Activated T-helper 2 cell treated with anti-CD3 and anti-CD28 coated beads, Interferon-gamma antibody, Interleukin-2, Interleukin-4, amounts not matched to agents 10 μg/mL and 5 μg/mL and 100 μg/mL, durations not matched to agents 14 hours and 24 hours and 36 hours (primary cell): Measurements from ENCODE around the gene UNK. TPM values are rescaled to one million over a fixed set of nuclear protein-coding genes. Genes with fewer than 3 reads are reported as not detected.
A peak's percentile ranks its signal among the peaks of the same experiment; 100 is the strongest.

ENCODE experiments used
- DNase-seq: peaks from one replicate; pipeline ENCODE4 v3.0.0; 2021; ENCODE audit warnings: low spot score
- H3K27ac Mint-ChIP-seq: one replicate; pipeline ENCODE4 v1.8.0; 2021; ENCODE audit warnings: mixed read lengths
- H3K27me3 Mint-ChIP-seq: one replicate; pipeline ENCODE4 v1.8.0; 2021; ENCODE audit warnings: low read depth, mixed read lengths
- H3K36me3 Mint-ChIP-seq: one replicate; pipeline ENCODE4 v1.8.0; 2021; ENCODE audit warnings: low read depth, mixed read lengths
- H3K4me1 Mint-ChIP-seq: one replicate; pipeline ENCODE4 v1.8.0; 2021; ENCODE audit warnings: low read depth, mixed read lengths
- H3K4me3 Mint-ChIP-seq: one replicate; pipeline ENCODE4 v1.8.0; 2021; ENCODE audit warnings: low read depth, mild to moderate bottlenecking, moderate library complexity, mixed read lengths
- H3K9me3 Mint-ChIP-seq: one replicate; pipeline ENCODE4 v1.8.0; 2021; ENCODE audit warnings: mixed read lengths
- intact Hi-C: fragments of 100-400 bp; cut with micrococcal nuclease; formaldehyde crosslinking; loops from one replicate; pipeline ENCODE4 v1.15.1; 2023
- total RNA-seq: library from RNA; stranded (reverse); gene quantifications from 2 replicates; pipeline ENCODE4 v1.2.3, GENCODE V29; 2022

The UNK gene
- total RNA-seq, 1 donor from 2014 or later: 26.8 TPM

- Mint-ChIP-seq H3K27me3 (no peaks in the 10 kb centered on the region), H3K36me3 (peaks cover 45% of the 10 kb centered on the region), H3K27ac (peak within 1 kb of the TSS; percentile 97), H3K4me3 (peak within 1 kb of the TSS; percentile 95), H3K4me1 (peaks cover 10% of the 10 kb centered on the region), H3K9me3 (no peaks in the 10 kb centered on the region)
- peak; percentile 60 for DNase-seq
- intact Hi-C loops: loop anchor here (1.0 kb wide), 1 partner anchor 11 kb away; the partner anchor contains the start of gene WBP2
These were observed 59.2 kb downstream of the UNK start, which contains the start of gene UNC13D for GRCh38 chr17:75843577-75844529. UNC13D (minus strand) TSS chr17:75844404; CDS start chr17:75844337, 67 bp downstream.

- H3K27me3 Mint-ChIP-seq: no peaks in the 10 kb centered on the region
- H3K4me1 Mint-ChIP-seq: peaks cover 10% of the 10 kb centered on the region
- no peaks in the 10 kb centered on the region for H3K9me3 Mint-ChIP-seq
- peaks cover 46% of the 10 kb centered on the region for H3K36me3 Mint-ChIP-seq
- DNase-seq: no peak
- peak overlapping the region; percentile 97 for H3K27ac Mint-ChIP-seq
- peak overlapping the region; percentile 95 for H3K4me3 Mint-ChIP-seq
- intact Hi-C loops: loop anchor here (1.0 kb wide), 1 partner anchor 11 kb away; the partner anchor contains the start of gene WBP2
These were observed 60.0 kb downstream of the UNK start for GRCh38 chr17:75844530-75845057.

GRCh38 chr17:75845058-75845711 is 60.6 kb downstream of the UNK start:
- DNase-seq: peak; percentile 53
- intact Hi-C loops: no loop called here
- no peaks in the 10 kb centered on the region for H3K9me3 Mint-ChIP-seq

GRCh38 chr17:75845933-75846691 is 61.5 kb downstream of the UNK start:
- peak overlapping the region; percentile 67 for H3K27ac Mint-ChIP-seq
- DNase-seq: no peak
- intact Hi-C loops: no loop called here
- H3K4me3 Mint-ChIP-seq: peak overlapping the region; percentile 55
- peaks cover 10% of the 10 kb centered on the region for H3K4me1 Mint-ChIP-seq
- H3K27me3 Mint-ChIP-seq: no peaks in the 10 kb centered on the region
- H3K9me3 Mint-ChIP-seq: no peaks in the 10 kb centered on the region
- peaks cover 45% of the 10 kb centered on the region for H3K36me3 Mint-ChIP-seq

More at GRCh38 chr17:75845058-75845711, 60.6 kb downstream of the UNK start:
- Mint-ChIP-seq H3K4me3 (peak overlapping the region; percentile 55), H3K27ac (peak overlapping the region; percentile 63), H3K36me3 (peaks cover 45% of the 10 kb centered on the region), H3K4me1 (peaks cover 10% of the 10 kb centered on the region), H3K27me3 (no peaks in the 10 kb centered on the region)

GRCh38 chr17:75846692-75847613 is 62.3 kb downstream of the UNK start:
- DNase-seq: no peak
- Mint-ChIP-seq H3K27me3 (no peaks in the 10 kb centered on the region), H3K4me3 (no peak overlapping the region), H3K9me3 (no peaks in the 10 kb centered on the region), H3K4me1 (peaks cover 10% of the 10 kb centered on the region), H3K36me3 (peaks cover 50% of the 10 kb centered on the region), H3K27ac (no peak overlapping the region)
- intact Hi-C loops: no loop called here

GRCh38 chr17:75847614-75848522 is 63.3 kb downstream of the UNK start:
- Mint-ChIP-seq H3K4me3 (no peak overlapping the region), H3K4me1 (peaks cover 12% of the 10 kb centered on the region), H3K27ac (no peak overlapping the region), H3K36me3 (peaks cover 48% of the 10 kb centered on the region), H3K9me3 (no peaks in the 10 kb centered on the region), H3K27me3 (no peaks in the 10 kb centered on the region)
- intact Hi-C loops: no loop called here
- DNase-seq: no peak

GRCh38 chr17:75848523-75849278 is 64.1 kb downstream of the UNK start:
- no peaks in the 10 kb centered on the region for H3K27me3 Mint-ChIP-seq
- intact Hi-C loops: no loop called here
- no peaks in the 10 kb centered on the region for H3K9me3 Mint-ChIP-seq

GRCh38 chr17:75849279-75849646 is 64.7 kb downstream of the UNK start:
- no peaks in the 10 kb centered on the region for H3K9me3 Mint-ChIP-seq
- DNase-seq: no peak
- intact Hi-C loops: no loop called here
- no peaks in the 10 kb centered on the region for H3K27me3 Mint-ChIP-seq
- no peak overlapping the region for H3K4me3 Mint-ChIP-seq
- H3K4me1 Mint-ChIP-seq: peaks cover 17% of the 10 kb centered on the region
- no peak overlapping the region for H3K27ac Mint-ChIP-seq
- H3K36me3 Mint-ChIP-seq: peaks cover 44% of the 10 kb centered on the region

More at GRCh38 chr17:75848523-75849278, 64.1 kb downstream of the UNK start:
- peak; percentile 63 for DNase-seq
- Mint-ChIP-seq H3K4me1 (peaks cover 16% of the 10 kb centered on the region), H3K27ac (no peak overlapping the region), H3K36me3 (peaks cover 44% of the 10 kb centered on the region), H3K4me3 (no peak overlapping the region)

GRCh38 chr17:75849724-75850123 is 65.1 kb downstream of the UNK start:
- Mint-ChIP-seq H3K4me3 (no peak overlapping the region), H3K36me3 (peaks cover 44% of the 10 kb centered on the region), H3K9me3 (no peaks in the 10 kb centered on the region), H3K4me1 (peaks cover 20% of the 10 kb centered on the region), H3K27me3 (no peaks in the 10 kb centered on the region), H3K27ac (no peak overlapping the region)
- intact Hi-C loops: no loop called here
- no peak for DNase-seq

GRCh38 chr17:75850928-75851692 is 66.5 kb downstream of the UNK start:
- intact Hi-C loops: no loop called here
- DNase-seq: no peak
- H3K27ac Mint-ChIP-seq: no peak overlapping the region
- H3K27me3 Mint-ChIP-seq: no peaks in the 10 kb centered on the region
- H3K4me3 Mint-ChIP-seq: no peak overlapping the region
- peaks cover 15% of the 10 kb centered on the region for H3K4me1 Mint-ChIP-seq
- peaks cover 35% of the 10 kb centered on the region for H3K36me3 Mint-ChIP-seq
- H3K9me3 Mint-ChIP-seq: no peaks in the 10 kb centered on the region
